ENCODE results near the gene CDCP1.

Gene CDCP1

GRCh38 chr3:45103334-45103733 lies 42.8 kb downstream of the CDCP1 start:
- TF ChIP-seq CTCF (conservative IDR thresholded peaks at IDR 0.05; ENCODE audit: low read depth, low read length): no peak
- no peak for DNase-seq (ENCODE audit: low read depth)
- no peak overlapping the region for H3K4me3 ChIP-seq (ENCODE audit: low read length)

DNA sequence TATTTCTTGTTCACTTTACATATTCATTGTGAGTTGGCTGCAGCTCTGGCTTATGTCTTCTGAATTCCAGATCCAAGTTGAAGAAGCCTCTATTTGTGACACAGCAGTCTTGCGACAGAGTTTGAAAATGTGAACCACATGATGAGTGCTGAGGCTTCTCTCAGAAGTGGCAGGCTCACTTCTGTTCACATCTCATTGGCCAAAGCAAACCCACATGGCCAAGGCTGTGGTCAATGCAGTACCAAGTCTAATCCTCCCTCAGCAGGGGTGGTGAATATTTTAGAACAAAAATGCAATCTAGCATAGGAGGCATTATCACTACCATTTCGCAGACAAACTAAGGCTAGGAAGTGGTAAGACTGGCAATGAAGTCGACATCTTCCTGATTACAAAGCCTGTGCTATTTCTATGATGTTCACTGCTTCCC lies 45.2 kb downstream of the CDCP1 start:
- no peak for DNase-seq (ENCODE audit: low read depth)
- H3K4me3 ChIP-seq (ENCODE audit: low read length): no peak overlapping the region
- TF ChIP-seq CTCF (conservative IDR thresholded peaks at IDR 0.05; ENCODE audit: low read depth, low read length): no peak

- no peak for DNase-seq (ENCODE audit: low read depth)
- no peak overlapping the region for H3K4me3 ChIP-seq (ENCODE audit: low read length)
- no peak for TF ChIP-seq CTCF (conservative IDR thresholded peaks at IDR 0.05; ENCODE audit: low read depth, low read length)
These were observed 47.9 kb downstream of the CDCP1 start for GRCh38 chr3:45098310-45098709.

- DNase-seq (ENCODE audit: low read depth): no peak
- H3K4me3 ChIP-seq (ENCODE audit: low read length): no peak overlapping the region
- TF ChIP-seq CTCF (conservative IDR thresholded peaks at IDR 0.05; ENCODE audit: low read depth, low read length): no peak
These were observed 48.8 kb downstream of the CDCP1 start for GRCh38 chr3:45097296-45097883.

DNA sequence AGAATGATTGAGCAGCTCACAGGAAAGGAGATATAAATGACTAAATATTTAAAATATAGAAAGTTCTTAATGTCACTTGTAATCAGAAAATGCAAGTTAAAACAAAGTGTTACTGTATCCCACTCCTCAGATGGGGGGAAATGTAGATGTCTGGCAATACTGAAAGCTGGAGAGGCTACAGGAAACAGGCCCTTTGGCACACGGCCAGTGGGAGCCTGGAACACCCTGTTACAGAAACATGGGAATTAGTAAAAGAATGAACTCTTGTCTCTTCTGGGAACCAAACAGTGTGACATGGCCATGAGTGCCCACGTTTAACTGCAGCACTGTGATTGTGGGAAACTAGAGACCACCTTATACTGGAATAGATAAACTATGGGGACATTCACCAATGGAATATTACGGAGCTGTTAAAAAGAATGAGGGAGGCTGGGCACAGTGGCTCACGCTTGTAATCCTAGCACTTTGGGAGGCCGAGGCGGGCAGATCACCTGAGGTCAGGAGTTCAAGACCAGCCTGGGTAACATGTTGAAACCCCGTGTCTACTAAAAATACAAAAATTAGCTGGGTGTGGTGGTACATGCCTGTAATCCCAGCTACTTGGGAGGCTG lies 50.2 kb downstream of the CDCP1 start:
- peak; percentile 64 for DNase-seq (ENCODE audit: low read depth)
- no peak for TF ChIP-seq CTCF (conservative IDR thresholded peaks at IDR 0.05; ENCODE audit: low read depth, low read length)
- no peak overlapping the region for H3K4me3 ChIP-seq (ENCODE audit: low read length)

DNA sequence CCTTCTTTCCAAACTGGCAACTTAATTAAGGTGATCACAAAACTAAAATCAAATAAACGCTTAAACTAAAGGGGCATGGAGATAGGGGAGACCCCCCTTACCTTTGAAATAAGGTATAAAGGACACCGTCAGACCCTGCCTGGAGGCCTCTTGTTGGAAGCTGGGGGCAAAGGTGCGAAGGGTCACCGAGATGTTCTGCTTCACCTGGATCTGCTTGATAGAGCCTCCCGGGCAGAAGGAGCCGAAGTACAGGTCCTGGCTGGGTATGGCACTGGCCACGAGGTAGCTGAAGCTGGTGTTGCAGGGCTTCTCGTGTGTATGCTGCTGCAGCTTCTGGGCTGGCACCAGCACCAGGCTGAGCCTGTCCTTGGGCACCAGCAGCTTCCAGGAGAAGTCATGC lies 53.0 kb downstream of the CDCP1 start:
- no peak for DNase-seq (ENCODE audit: low read depth)
- no peak overlapping the region for H3K4me3 ChIP-seq (ENCODE audit: low read length)
- TF ChIP-seq CTCF (conservative IDR thresholded peaks at IDR 0.05; ENCODE audit: low read depth, low read length): no peak

All from retinal pigment epithelial cell (primary cell).